HCT116 (cell line): ENCODE measurements around the gene KRT2.

Experiments
- CTCF ChIP-seq, 3 experiments: fragments of 200-600 bp in 1 of 3; sonication (generic) in 1 of 3; IDR thresholded peaks in 2 of 3; conservative IDR thresholded peaks in 1 of 3; 2 replicates each; pipeline ENCODE4 v1.5.1; 2012 to 2017; ENCODE audit warnings: low read depth in 2 of 3, low read length in 2 of 3, antibody characterized with exemption in 1 of 3, borderline replicate concordance in 1 of 3, control low read depth in 1 of 3, mild to moderate bottlenecking in 1 of 3, mixed read lengths in 1 of 3, mixed run types in 1 of 3, moderate library complexity in 1 of 3; ENCODE audit not compliant: insufficient read depth in 1 of 3
- EZH2 ChIP-seq: fragments of 200-600 bp; sonication (generic); IDR thresholded peaks from 2 replicates; pipeline ENCODE4 v1.6.1; 2017; ENCODE audit warnings: antibody characterized with exemption, mixed run types
- JUND ChIP-seq: IDR thresholded peaks from 2 replicates; pipeline ENCODE4 v1.6.1; 2012
- POLR2A ChIP-seq: IDR thresholded peaks from 2 replicates; pipeline ENCODE4 v1.7.0; 2011; ENCODE audit warnings: borderline replicate concordance; ENCODE audit not compliant: insufficient read depth, insufficient read length; ENCODE audit errors: extremely low read depth
- RAD21 ChIP-seq: IDR thresholded peaks from 2 replicates; pipeline ENCODE4 v1.6.1; 2012; ENCODE audit warnings: low read depth, mild to moderate bottlenecking
- REST ChIP-seq: IDR thresholded peaks from 2 replicates; pipeline ENCODE4 v1.6.1; 2012; ENCODE audit warnings: low read depth

- TF ChIP-seq CTCF (IDR thresholded peaks at IDR 0.05 in 2 of 3, conservative IDR thresholded peaks at IDR 0.05 in 1 of 3; ENCODE audit: borderline replicate concordance in 1 of 3, insufficient read depth in 1 of 3, low read depth in 2 of 3, low read length in 2 of 3) (no peak), REST (no peak), RAD21 (no peak), JUND (no peak), POLR2A (no peak), EZH2 (no peak)
Observed at GRCh38 chr12:52683575-52684300, 31.7 kb upstream of the KRT2 start.
